CD14-positive monocyte (primary cell): ENCODE results near the gene DAB2IP. TPM values are rescaled to one million over a fixed set of nuclear protein-coding genes. Genes with fewer than 3 reads are reported as not detected.

Experiments used
- DNase-seq, 3 donors: peaks; one replicate each; pipeline ENCODE4 v3.0.0-alpha.2; 2011 to 2022
- H2AFZ ChIP-seq: 2 replicates; pipeline ENCODE4 v1.6.0; 2012; ENCODE audit warnings: mild to moderate bottlenecking, low read depth, low read length, inconsistent platforms; ENCODE audit not compliant: insufficient read depth, poor library complexity, severe bottlenecking
- H3K27ac ChIP-seq, 2 donors: 1 replicate in 1 of 2; 2 replicates in 1 of 2; pipeline ENCODE4 v1.5.1; 2012 to 2013; ENCODE audit warnings: low read length in 2 of 2, control low read depth in 1 of 2, inconsistent platforms in 1 of 2, low read depth in 1 of 2, mild to moderate bottlenecking in 1 of 2
- H3K27me3 ChIP-seq, 2 donors: one replicate each; pipeline versions ENCODE4 v1.6.0 to v1.6.1; 2011 to 2013; ENCODE audit warnings: low read length in 2 of 2; ENCODE audit not compliant: control insufficient read depth in 2 of 2, insufficient read depth in 2 of 2
- H3K36me3 ChIP-seq, 2 donors: replicated peaks in 1 of 2; 1 replicate in 1 of 2; 2 replicates in 1 of 2; pipeline versions ENCODE4 v1.5.1 to v1.6.1; 2012 to 2013; ENCODE audit warnings: low read length in 2 of 2, control low read depth in 1 of 2, inconsistent platforms in 1 of 2, mild to moderate bottlenecking in 1 of 2; ENCODE audit not compliant: insufficient read depth in 2 of 2, control insufficient read depth in 1 of 2
- H3K4me1 ChIP-seq, 2 donors: 1 replicate in 1 of 2; 2 replicates in 1 of 2; pipeline versions ENCODE4 v1.5.1 to v1.6.1; 2012 to 2013; ENCODE audit warnings: low read length in 2 of 2, control low read depth in 1 of 2, inconsistent platforms in 1 of 2, mild to moderate bottlenecking in 1 of 2, moderate library complexity in 1 of 2; ENCODE audit not compliant: insufficient read depth in 2 of 2, control insufficient read depth in 1 of 2
- H3K4me2 ChIP-seq: replicated peaks from 2 replicates; pipeline ENCODE3; 2012; ENCODE audit warnings: low read length, moderate library complexity, mild to moderate bottlenecking; ENCODE audit not compliant: poor library complexity, severe bottlenecking; ENCODE audit errors: extremely low read depth
- H3K4me3 ChIP-seq, 3 experiments: fragments of 200-600 bp in 1 of 3; sonication (generic) in 1 of 3; replicated peaks in 1 of 3; 1 replicate in 2 of 3; 2 replicates in 1 of 3; pipeline ENCODE4 v1.5.1; 2011 to 2013; ENCODE audit warnings: low read length in 3 of 3, mild to moderate bottlenecking in 3 of 3, control low read depth in 2 of 3, low read depth in 2 of 3, inconsistent platforms in 1 of 3, moderate library complexity in 1 of 3
- H3K79me2 ChIP-seq: 2 replicates; pipeline ENCODE4 v1.6.0; 2012; ENCODE audit warnings: mild to moderate bottlenecking, control low read depth, inconsistent platforms, low read length, moderate library complexity; ENCODE audit not compliant: insufficient read depth
- H3K9ac ChIP-seq: 2 replicates; pipeline ENCODE4 v1.6.0; 2017; ENCODE audit warnings: low read length, mild to moderate bottlenecking; ENCODE audit not compliant: insufficient read depth, poor library complexity, severe bottlenecking
- H3K9me3 ChIP-seq, 2 donors: replicated peaks in 1 of 2; 1 replicate in 1 of 2; 2 replicates in 1 of 2; pipeline versions ENCODE4 v1.5.1 to v1.6.1; 2012 to 2013; ENCODE audit warnings: low read length in 2 of 2, control low read depth in 1 of 2; ENCODE audit not compliant: control insufficient read depth in 1 of 2, insufficient read depth in 1 of 2
- H4K20me1 ChIP-seq: 2 replicates; pipeline ENCODE4 v1.6.0; 2012; ENCODE audit warnings: mild to moderate bottlenecking, low read length, control low read depth, moderate library complexity; ENCODE audit not compliant: insufficient read depth
- H3K27ac Mint-ChIP-seq, 7 donors: one replicate each; pipeline ENCODE4 v1.8.0; 2020; ENCODE audit warnings: mild to moderate bottlenecking in 7 of 7, mixed read lengths in 7 of 7, moderate library complexity in 6 of 7, inconsistent platforms in 2 of 7
- H3K27me3 Mint-ChIP-seq, 3 donors: one replicate each; pipeline ENCODE4 v1.8.0; 2021 to 2022; ENCODE audit warnings: low read depth in 3 of 3, mild to moderate bottlenecking in 3 of 3, mixed read lengths in 3 of 3, moderate library complexity in 3 of 3, inconsistent platforms in 1 of 3
- H3K36me3 Mint-ChIP-seq, 2 donors: one replicate each; pipeline ENCODE4 v1.8.0; 2020; ENCODE audit warnings: mixed read lengths in 2 of 2, inconsistent platforms in 1 of 2, mild to moderate bottlenecking in 1 of 2
- H3K4me1 Mint-ChIP-seq: one replicate; pipeline ENCODE4 v1.8.0; 2020; ENCODE audit warnings: mild to moderate bottlenecking, mixed read lengths
- H3K4me3 Mint-ChIP-seq, 2 donors: one replicate each; pipeline ENCODE4 v1.8.0; 2020; ENCODE audit warnings: mild to moderate bottlenecking in 2 of 2, mixed read lengths in 2 of 2, moderate library complexity in 1 of 2
- H3K9me3 Mint-ChIP-seq, 7 donors: one replicate each; pipeline ENCODE4 v1.8.0; 2020 to 2022; ENCODE audit warnings: mixed read lengths in 7 of 7, mild to moderate bottlenecking in 6 of 7, moderate library complexity in 6 of 7, inconsistent platforms in 2 of 7
- WGBS: methylation state at CpG from one replicate; pipeline ENCODE4 v1.1.5; 2013; ENCODE audit warnings: missing lambda C conversion rate; ENCODE audit not compliant: insufficient coverage; 5-methylcytosine and 5-hydroxymethylcytosine counted together
- intact Hi-C, 2 donors: fragments of 100-400 bp; cut with micrococcal nuclease; formaldehyde crosslinking; loops; one replicate each; pipeline versions ENCODE4 v1.15.0 to v1.15.1; 2023
- polyA plus RNA-seq, 3 donors: library from polyadenylated mRNA; depleted of rRNA in 1 of 3; unstranded in 2 of 3; stranded (reverse) in 1 of 3; fragments of 300-500 nt in 2 of 3; fragments of >200 nt in 1 of 3; fragmentation: Illumina TruSeq in 2 of 3; gene quantifications; 1 replicate in 2 of 3; 2 replicates in 1 of 3; pipeline ENCODE4 v1.2.3, GENCODE V29; 2012 to 2021
- TF ChIP-seq, protein P1 (sequence below): fragments of 200-600 bp; IDR thresholded peaks from one replicate; pipeline ENCODE4 v1.8.0; 2022; ENCODE audit warnings: antibody characterized with exemption, mild to moderate bottlenecking

The DAB2IP gene
- polyA plus RNA-seq, 3 donors: 0.13 TPM; not detected in 2

GRCh38 chr9:121831869-121832268, 180.4 kb downstream of the DAB2IP start:
- Histone ChIP-seq H3K9me3 (no peaks in the 10 kb centered on the region), H2AFZ (no peak overlapping the region), H3K4me3 (no peak overlapping the region), H3K27me3 (no peaks in the 10 kb centered on the region), H3K4me1 (no peaks in the 10 kb centered on the region), H3K79me2 (no peaks in the 10 kb centered on the region), H3K4me2 (no peak overlapping the region), H3K27ac (no peak overlapping the region), H4K20me1 (no peaks in the 10 kb centered on the region), H3K9ac (no peak overlapping the region), H3K36me3 (no peaks in the 10 kb centered on the region)
- 83% methylated on average over 1 of the region's 3 CpGs for WGBS
- no peak overlapping the region for H3K4me3 Mint-ChIP-seq
- intact Hi-C loops: no loop called here
- no peaks in the 10 kb centered on the region for H3K36me3 Mint-ChIP-seq
- peaks cover 0 to 5% (median 3%) of the 10 kb centered on the region in 3 donors for H3K27me3 Mint-ChIP-seq
- H3K9me3 Mint-ChIP-seq: no peaks in the 10 kb centered on the region
- TF ChIP-seq, protein P1, sequence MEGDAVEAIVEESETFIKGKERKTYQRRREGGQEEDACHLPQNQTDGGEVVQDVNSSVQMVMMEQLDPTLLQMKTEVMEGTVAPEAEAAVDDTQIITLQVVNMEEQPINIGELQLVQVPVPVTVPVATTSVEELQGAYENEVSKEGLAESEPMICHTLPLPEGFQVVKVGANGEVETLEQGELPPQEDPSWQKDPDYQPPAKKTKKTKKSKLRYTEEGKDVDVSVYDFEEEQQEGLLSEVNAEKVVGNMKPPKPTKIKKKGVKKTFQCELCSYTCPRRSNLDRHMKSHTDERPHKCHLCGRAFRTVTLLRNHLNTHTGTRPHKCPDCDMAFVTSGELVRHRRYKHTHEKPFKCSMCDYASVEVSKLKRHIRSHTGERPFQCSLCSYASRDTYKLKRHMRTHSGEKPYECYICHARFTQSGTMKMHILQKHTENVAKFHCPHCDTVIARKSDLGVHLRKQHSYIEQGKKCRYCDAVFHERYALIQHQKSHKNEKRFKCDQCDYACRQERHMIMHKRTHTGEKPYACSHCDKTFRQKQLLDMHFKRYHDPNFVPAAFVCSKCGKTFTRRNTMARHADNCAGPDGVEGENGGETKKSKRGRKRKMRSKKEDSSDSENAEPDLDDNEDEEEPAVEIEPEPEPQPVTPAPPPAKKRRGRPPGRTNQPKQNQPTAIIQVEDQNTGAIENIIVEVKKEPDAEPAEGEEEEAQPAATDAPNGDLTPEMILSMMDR: no peak
- no peak overlapping the region for H3K27ac Mint-ChIP-seq
- DNase-seq: no peak
- H3K4me1 Mint-ChIP-seq: no peaks in the 10 kb centered on the region

DNA sequence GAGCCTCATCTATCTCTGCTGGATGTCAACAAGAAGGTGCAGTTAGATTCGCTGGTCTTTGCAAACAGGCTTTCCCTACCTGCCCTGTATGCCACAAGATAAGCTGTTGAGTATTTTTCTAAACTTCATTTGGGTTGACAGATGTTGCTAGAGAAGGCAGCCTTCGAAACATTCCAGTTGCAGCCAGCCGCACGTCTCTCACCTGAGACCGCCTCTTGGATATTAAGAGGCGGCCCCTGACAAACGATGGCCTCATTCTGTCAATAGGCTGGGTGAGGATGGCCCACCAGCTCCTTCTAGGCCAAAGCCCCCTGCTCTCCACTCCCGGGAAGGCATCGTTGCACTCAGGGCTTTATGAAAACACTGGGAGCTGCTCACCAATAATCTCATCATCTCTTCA, 181.6 kb downstream of the DAB2IP start:
- no peak overlapping the region for H3K4me2 ChIP-seq
- H4K20me1 ChIP-seq: no peaks in the 10 kb centered on the region
- no peak overlapping the region for H3K4me3 ChIP-seq
- H3K36me3 ChIP-seq: no peaks in the 10 kb centered on the region
- no peak overlapping the region for H3K27ac ChIP-seq
- Mint-ChIP-seq H3K27ac (no peak overlapping the region), H3K9me3 (no peaks in the 10 kb centered on the region), H3K4me1 (no peaks in the 10 kb centered on the region), H3K36me3 (no peaks in the 10 kb centered on the region), H3K27me3 (peaks cover 0 to 5% (median 2%) of the 10 kb centered on the region in 3 donors), H3K4me3 (no peak overlapping the region)
- H3K27me3 ChIP-seq: no peaks in the 10 kb centered on the region
- H3K79me2 ChIP-seq: no peaks in the 10 kb centered on the region
- intact Hi-C loops: no loop called here
- no peak for DNase-seq
- no peak overlapping the region for H3K9ac ChIP-seq
- H3K4me1 ChIP-seq: no peaks in the 10 kb centered on the region
- WGBS: 100% methylated on average over 4 of the region's 9 CpGs
- H2AFZ ChIP-seq: no peak overlapping the region
- TF ChIP-seq, protein P1: no peak
- H3K9me3 ChIP-seq: no peaks in the 10 kb centered on the region

Other genes with a start within 250 kb of the DAB2IP start
- gene GGTA1, start 151.8 kb upstream of the DAB2IP start, polyA plus RNA-seq: 10 to 100 TPM; 10.9 to 35.6 (median 15.4) TPM